H1 (cell line): ENCODE measurements around the gene AGAP3. TPM values are rescaled to one million over a fixed set of nuclear protein-coding genes. Genes with fewer than 3 reads are reported as not detected.

Experiments used
- CTCF ChIA-PET: fragments of 300-600 bp; sonication (Branson Sonifier 250); formaldehyde crosslinking; loops from one replicate; lab custom pipeline; 2021; ENCODE audit not compliant: partially characterized antibody; lab: Charles Lee
- POLR2A ChIA-PET: fragments of 300-600 bp; sonication (Branson Sonifier 250); formaldehyde crosslinking; loops from one replicate; lab custom pipeline; 2021; ENCODE audit warnings: inconsistent platforms; ENCODE audit not compliant: partially characterized antibody; lab: Charles Lee
- DNase-seq, 2 experiments: peaks; one replicate each; pipeline versions ENCODE4 v3.0.0 to v3.0.0-alpha.2; 2010 to 2022; ENCODE audit warnings: low spot score in 2 of 2, low read depth in 1 of 2, mixed read lengths in 1 of 2
- FAIRE-seq: peaks from 2 replicates; lab custom pipeline; 2011; peaks lifted over from hg19 to GRCh38; lab: Jason Lieb, UNC
- H2AFZ ChIP-seq: 2 replicates; pipeline ENCODE4 v1.8.1; 2012; ENCODE audit warnings: low read length, inconsistent platforms
- H2AK5ac ChIP-seq: 2 replicates; pipeline ENCODE4 v1.6.1; 2013; ENCODE audit warnings: low read depth, low read length
- H2BK120ac ChIP-seq: replicated peaks from 2 replicates; pipeline ENCODE3; 2013; ENCODE audit warnings: low read depth, low read length, inconsistent platforms
- H2BK12ac ChIP-seq: 2 replicates; pipeline ENCODE4 v1.6.1; 2013; ENCODE audit warnings: low read depth, low read length
- H2BK15ac ChIP-seq: 2 replicates; pipeline ENCODE4 v1.6.1; 2013; ENCODE audit warnings: low read length
- H2BK20ac ChIP-seq: 2 replicates; pipeline ENCODE4 v1.6.1; 2013; ENCODE audit warnings: low read length
- H2BK5ac ChIP-seq: 2 replicates; pipeline ENCODE4 v1.6.1; 2013; ENCODE audit warnings: low read depth, low read length
- H3K14ac ChIP-seq: 2 replicates; pipeline ENCODE4 v1.6.1; 2013; ENCODE audit warnings: inconsistent platforms; ENCODE audit not compliant: insufficient read length
- H3K18ac ChIP-seq: 2 replicates; pipeline ENCODE4 v1.6.1; 2013; ENCODE audit warnings: low read length; ENCODE audit errors: extremely low read depth
- H3K23ac ChIP-seq: 2 replicates; pipeline ENCODE4 v1.6.1; 2013; ENCODE audit warnings: inconsistent platforms; ENCODE audit not compliant: insufficient read length
- H3K23me2 ChIP-seq: 2 replicates; pipeline ENCODE4 v1.6.1; 2013; ENCODE audit warnings: low read depth, low read length
- H3K27ac ChIP-seq: 2 replicates; pipeline ENCODE4 v1.6.1; 2011; ENCODE audit warnings: low read depth, low read length, inconsistent platforms
- H3K27me3 ChIP-seq, 4 experiments: replicated peaks in 1 of 4; 1 replicate in 1 of 4; 2 replicates in 3 of 4; pipeline versions ENCODE4 v1.6.1 to v1.8.1; 2011 to 2013; ENCODE audit warnings: low read length in 3 of 4, mild to moderate bottlenecking in 3 of 4, inconsistent platforms in 2 of 4, mixed read lengths in 2 of 4, moderate library complexity in 1 of 4; ENCODE audit not compliant: control insufficient read depth in 3 of 4, insufficient read depth in 3 of 4; ENCODE audit errors: extremely low read depth in 1 of 4
- H3K36me3 ChIP-seq, 4 experiments: 2 replicates each; pipeline versions ENCODE4 v1.6.1 to v1.8.1; 2011 to 2013; ENCODE audit warnings: mild to moderate bottlenecking in 4 of 4, low read length in 3 of 4, moderate library complexity in 2 of 4, control low read depth in 1 of 4, inconsistent platforms in 1 of 4; ENCODE audit not compliant: insufficient read depth in 4 of 4, control insufficient read depth in 2 of 4
- H3K4ac ChIP-seq: replicated peaks from 2 replicates; pipeline ENCODE3; 2013; ENCODE audit warnings: low read length, low read depth, mixed read lengths, inconsistent platforms; ENCODE audit not compliant: insufficient read length
- H3K4me1 ChIP-seq, 4 experiments: replicated peaks in 1 of 4; 1 replicate in 1 of 4; 2 replicates in 3 of 4; pipeline versions ENCODE4 v1.6.1 to v1.8.1; 2011 to 2013; ENCODE audit warnings: low read length in 3 of 4, inconsistent platforms in 2 of 4, mixed read lengths in 1 of 4; ENCODE audit not compliant: insufficient read depth in 4 of 4, control insufficient read depth in 3 of 4
- H3K4me2 ChIP-seq, 2 experiments: 2 replicates each; pipeline versions ENCODE4 v1.6.1 to v1.8.1; 2011 to 2013; ENCODE audit warnings: low read depth in 2 of 2, low read length in 2 of 2, control low read depth in 1 of 2, inconsistent platforms in 1 of 2, mild to moderate bottlenecking in 1 of 2; ENCODE audit not compliant: insufficient read depth in 1 of 2
- H3K4me3 ChIP-seq, 4 experiments: fragments of 200-600, 300-600 bp in 1 of 4; sonication (generic), shearing (Covaris generic), sonication (Bioruptor Twin) in 1 of 4; 2 replicates each; pipeline versions ENCODE4 v1.5.1 to v1.8.1; 2011 to 2016; ENCODE audit warnings: low read length in 4 of 4, low read depth in 3 of 4, control low read depth in 2 of 4, inconsistent platforms in 2 of 4, mild to moderate bottlenecking in 2 of 4, mixed read lengths in 1 of 4, moderate library complexity in 1 of 4; ENCODE audit not compliant: insufficient read depth in 2 of 4; ENCODE audit errors: extremely low read depth in 1 of 4
- H3K56ac ChIP-seq: replicated peaks from 2 replicates; pipeline ENCODE3; 2013; ENCODE audit warnings: low read depth, mild to moderate bottlenecking, mixed read lengths, low read length, inconsistent platforms; ENCODE audit not compliant: insufficient read length
- H3K79me1 ChIP-seq: 2 replicates; pipeline ENCODE4 v1.6.1; 2013; ENCODE audit warnings: low read depth, low read length, control low read depth
- H3K79me2 ChIP-seq, 2 experiments: 2 replicates each; pipeline versions ENCODE4 v1.6.1 to v1.8.1; 2012 to 2013; ENCODE audit warnings: low read length in 2 of 2, mild to moderate bottlenecking in 2 of 2, inconsistent platforms in 1 of 2; ENCODE audit not compliant: insufficient read depth in 2 of 2, control insufficient read depth in 1 of 2
- H3K9ac ChIP-seq, 4 experiments: replicated peaks in 1 of 4; 1 replicate in 1 of 4; 2 replicates in 3 of 4; pipeline versions ENCODE4 v1.6.1 to v1.8.1; 2011 to 2013; ENCODE audit warnings: low read depth in 3 of 4, low read length in 3 of 4, control low read depth in 2 of 4, mild to moderate bottlenecking in 2 of 4, moderate library complexity in 2 of 4, inconsistent platforms in 1 of 4; ENCODE audit errors: extremely low read depth in 1 of 4
- H3K9me3 ChIP-seq, 2 experiments: 2 replicates each; pipeline versions ENCODE4 v1.6.1 to v1.8.1; 2012 to 2013; ENCODE audit warnings: mild to moderate bottlenecking in 2 of 2, moderate library complexity in 2 of 2, control low read depth in 1 of 2, inconsistent platforms in 1 of 2, low read depth in 1 of 2, low read length in 1 of 2, mixed read lengths in 1 of 2; ENCODE audit not compliant: insufficient read depth in 2 of 2
- H4K20me1 ChIP-seq, 2 experiments: replicated peaks in 1 of 2; 2 replicates each; pipeline versions ENCODE3 to v1.8.1; 2011 to 2013; ENCODE audit warnings: inconsistent platforms in 2 of 2, low read length in 2 of 2, mild to moderate bottlenecking in 1 of 2; ENCODE audit not compliant: insufficient read depth in 2 of 2, control insufficient read depth in 1 of 2
- H4K5ac ChIP-seq: 2 replicates; pipeline ENCODE4 v1.6.1; 2013; ENCODE audit warnings: low read length, low read depth, mixed read lengths, inconsistent platforms; ENCODE audit not compliant: insufficient read length
- H4K8ac ChIP-seq: 2 replicates; pipeline ENCODE4 v1.8.0; 2013; ENCODE audit warnings: mild to moderate bottlenecking, moderate library complexity, low read length, inconsistent platforms; ENCODE audit not compliant: insufficient read depth; ENCODE audit errors: extremely low read depth
- H4K91ac ChIP-seq: replicated peaks from 2 replicates; pipeline ENCODE3; 2013; ENCODE audit warnings: low read length, mixed read lengths, inconsistent platforms; ENCODE audit not compliant: insufficient read length
- BRCA1 ChIP-seq: IDR thresholded peaks from 2 replicates; pipeline ENCODE4 v1.6.1; 2012; ENCODE audit warnings: low read depth, low read length, improper control_type of control experiment
- CEBPB ChIP-seq: IDR thresholded peaks from 2 replicates; pipeline ENCODE4 v1.6.1; 2012; ENCODE audit warnings: low read depth, low read length
- CREB1 ChIP-seq: IDR thresholded peaks from 2 replicates; pipeline ENCODE4 v1.6.1; 2012; ENCODE audit warnings: inconsistent platforms
- EP300 ChIP-seq, 2 experiments: IDR thresholded peaks; 1 replicate in 1 of 2; 2 replicates in 1 of 2; pipeline ENCODE4 v1.6.1; 2011 to 2012; ENCODE audit warnings: low read depth in 2 of 2, low read length in 2 of 2, mild to moderate bottlenecking in 2 of 2, borderline replicate concordance in 1 of 2, inconsistent platforms in 1 of 2, moderate library complexity in 1 of 2
- HDAC2 ChIP-seq, 2 experiments: fragments of 300-600 bp in 1 of 2; sonication (generic) in 1 of 2; IDR thresholded peaks; 2 replicates each; pipeline ENCODE4 v1.6.1; 2011 to 2012; ENCODE audit warnings: low read depth in 2 of 2, low read length in 2 of 2, mild to moderate bottlenecking in 2 of 2, moderate library complexity in 2 of 2, borderline replicate concordance in 1 of 2, inconsistent platforms in 1 of 2
- JUND ChIP-seq: IDR thresholded peaks from 2 replicates; pipeline ENCODE4 v1.6.1; 2011; ENCODE audit warnings: mild to moderate bottlenecking, improper control_type of control experiment, low read length
- MAFK ChIP-seq: IDR thresholded peaks from 2 replicates; pipeline ENCODE4 v1.6.1; 2012; ENCODE audit warnings: low read depth, mild to moderate bottlenecking, improper control_type of control experiment, low read length
- SIRT6 ChIP-seq: IDR thresholded peaks from one replicate; pipeline ENCODE4 v1.7.1; 2012; ENCODE audit warnings: low read length, inconsistent platforms
- SP4 ChIP-seq: IDR thresholded peaks from 2 replicates; pipeline ENCODE4 v1.6.1; 2012; ENCODE audit warnings: low read length, inconsistent platforms
- SUZ12 ChIP-seq: fragments of 200-600 bp; sonication (generic); IDR thresholded peaks from 2 replicates; pipeline ENCODE4 v1.6.1; 2012; ENCODE audit warnings: mild to moderate bottlenecking, inconsistent platforms, low read length, moderate library complexity, mixed read lengths
- TAF1 ChIP-seq: IDR thresholded peaks from 2 replicates; pipeline ENCODE4 v1.6.1; 2011; ENCODE audit warnings: mild to moderate bottlenecking, low read depth, low read length
- TBP ChIP-seq: IDR thresholded peaks from 2 replicates; pipeline ENCODE4 v1.6.1; 2011; ENCODE audit warnings: low read depth, low read length, improper control_type of control experiment
- USF2 ChIP-seq: IDR thresholded peaks from 2 replicates; pipeline ENCODE4 v1.6.1; 2011; ENCODE audit warnings: low read length, improper control_type of control experiment
- ZNF274 ChIP-seq: IDR thresholded peaks from 2 replicates; pipeline ENCODE4 v1.7.0; 2012; ENCODE audit warnings: low read length, borderline replicate concordance; ENCODE audit errors: extremely low read depth
- WGBS, 2 experiments: shearing (Covaris generic) in 1 of 2; methylation state at CpG; one replicate each; pipeline versions ENCODE4 v1.1.6 to v1.1.7; 2013 to 2015; ENCODE audit warnings: low lambda C conversion rate in 2 of 2, mixed read lengths in 2 of 2, inconsistent platforms in 1 of 2, low coverage in 1 of 2, missing lambda C conversion rate in 1 of 2; ENCODE audit not compliant: insufficient replicate concordance in 2 of 2, insufficient coverage in 1 of 2, insufficient read length in 1 of 2; ENCODE audit errors: extremely low coverage in 1 of 2, missing lambda C conversion rate in 1 of 2; 5-methylcytosine and 5-hydroxymethylcytosine counted together
- polyA plus RNA-seq, 7 experiments: library from polyadenylated mRNA; depleted of rRNA in 3 of 7; stranded (reverse) in 5 of 7; unstranded in 2 of 7; fragments of >200 nt in 5 of 7; fragments of 200-250 nt in 2 of 7; gene quantifications; 1 replicate in 5 of 7; 2 replicates in 1 of 7; 4 replicates in 1 of 7; pipeline versions ENCODE4 v1.2.1 to v1.2.3, GENCODE V29; 2011 to 2013; ENCODE audit warnings: missing spikeins in 2 of 7, mixed read lengths in 2 of 7
- total RNA-seq: library from RNA; stranded (reverse); fragmentation: NEBNext Ultra II Directional; extraction: Animal tissue kit (Norgen Biotek cat#: 25700); gene quantifications from 2 replicates; pipeline ENCODE4 v1.2.1, GENCODE V29; 2021

The AGAP3 gene
- total and polyA plus RNA-seq, 2 of the 8 experiments (the other 6 are each of a cell fraction or from before 2014, with no cell fraction given): 66.4 to 120 TPM

- H3K27me3 ChIP-seq: peaks cover 0 to 21% (median 9%) of the 10 kb centered on the region in 4 experiments; a peak in 6 of 7 replicates
- H3K9me3 ChIP-seq: no peaks in the 10 kb centered on the region
- H3K4me2 ChIP-seq: no peak overlapping the region
- H3K14ac ChIP-seq: no peak overlapping the region
- no peak overlapping the region for H2BK15ac ChIP-seq
- H3K27ac ChIP-seq: no peak overlapping the region
- POLR2A ChIA-PET: interaction anchor here (0.7 to 4.9 kb wide), 2 partner anchors 13 to 41 kb away, joined by 3 to 33 read pairs; no protein-coding TSS in a partner anchor
- H4K20me1 ChIP-seq: peaks cover 46 to 63% of the 10 kb centered on the region in 2 experiments
- no peak overlapping the region for H4K91ac ChIP-seq
- no peaks in the 10 kb centered on the region for H3K36me3 ChIP-seq
- H3K4ac ChIP-seq: no peak overlapping the region
- peaks cover 3 to 30% (median 20%) of the 10 kb centered on the region in 4 experiments for H3K4me1 ChIP-seq
- CTCF ChIA-PET: interaction anchor here (0.8 to 15.1 kb wide), 22 partner anchors 14 to 182 kb away, joined by 3 to 448 read pairs (median 5); no protein-coding TSS in a partner anchor
- H2AK5ac ChIP-seq: no peak overlapping the region
- no peak overlapping the region for H2BK20ac ChIP-seq
- no peak overlapping the region for H2BK120ac ChIP-seq
- H2AFZ ChIP-seq: no peak overlapping the region
- peaks cover 16% of the 10 kb centered on the region; the same call in 1 of the 2 replicates for H3K79me1 ChIP-seq
- peaks cover 11 to 79% of the 10 kb centered on the region in 2 experiments; a peak in 3 of 4 replicates for H3K79me2 ChIP-seq
- H3K23ac ChIP-seq: no peak overlapping the region
- no peak overlapping the region for H4K8ac ChIP-seq
- no peak overlapping the region for H3K18ac ChIP-seq
- H4K5ac ChIP-seq: no peak overlapping the region
- H3K4me3 ChIP-seq: no peak overlapping the region
- no peak overlapping the region for H2BK12ac ChIP-seq
- no peak overlapping the region for H3K9ac ChIP-seq
- WGBS, 2 experiments: 87% methylated on average over 7 of the region's 7 CpGs; no CpG with 5 or more reads in 1 of the 2 experiments
- H3K56ac ChIP-seq: no peak overlapping the region
- FAIRE-seq (no peak), DNase-seq (no peak)
- H2BK5ac ChIP-seq: no peak overlapping the region
- H3K23me2 ChIP-seq: peaks cover 13% of the 10 kb centered on the region; the same call in 1 of the 2 replicates
- TF ChIP-seq SUZ12: no peak
- no peak for TF ChIP-seq CREB1
- no peak for TF ChIP-seq SIRT6
- TF ChIP-seq JUND: no peak
- no peak for TF ChIP-seq BRCA1
- TF ChIP-seq HDAC2 (IDR thresholded peaks at IDR 0.05; ENCODE audit: borderline replicate concordance in 1 of 2, low read depth in 2 of 2, low read length in 2 of 2): no peak
- no peak for TF ChIP-seq USF2
- no peak for TF ChIP-seq TBP
- TF ChIP-seq CEBPB: no peak
- TF ChIP-seq SP4: no peak
- TF ChIP-seq ZNF274: no peak
- TF ChIP-seq EP300 (IDR thresholded peaks at IDR 0.05; ENCODE audit: borderline replicate concordance in 1 of 2, low read depth in 2 of 2, low read length in 2 of 2): no peak
- no peak for TF ChIP-seq TAF1
- no peak for TF ChIP-seq MAFK
These were observed 4.7 kb downstream of the AGAP3 start for GRCh38 chr7:151091003-151091402.
